PFSK-1 (cell line): ENCODE results near the gene CACNA2D4.

ENCODE experiments used
- FOXP2 ChIP-seq: optimal IDR thresholded peaks from 2 replicates; pipeline ENCODE3; 2011; ENCODE audit warnings: borderline replicate concordance, control low read depth, inconsistent platforms; ENCODE audit not compliant: insufficient read depth; ENCODE audit errors: extremely low read length, extremely low read depth
- POLR2AphosphoS5 ChIP-seq: IDR thresholded peaks from 2 replicates; pipeline ENCODE4 v1.6.1; 2012; ENCODE audit warnings: low read depth, mild to moderate bottlenecking, control low read depth, low read length, moderate library complexity
- REST ChIP-seq, 2 experiments: IDR thresholded peaks; 2 replicates each; pipeline versions ENCODE4 v1.6.1 to v1.8.0; 2011 to 2012; ENCODE audit warnings: low read depth in 2 of 2, low read length in 2 of 2, control low read depth in 1 of 2, inconsistent platforms in 1 of 2, mild to moderate bottlenecking in 1 of 2, moderate library complexity in 1 of 2; ENCODE audit not compliant: insufficient read depth in 1 of 2
- SIN3A ChIP-seq: IDR thresholded peaks from 2 replicates; pipeline ENCODE4 v1.6.1; 2012; ENCODE audit warnings: mild to moderate bottlenecking, low read length, moderate library complexity, borderline replicate concordance; ENCODE audit not compliant: insufficient read depth
- TAF1 ChIP-seq: IDR thresholded peaks from 2 replicates; pipeline ENCODE4 v1.6.1; 2012; ENCODE audit warnings: low read length, control low read depth, borderline replicate concordance; ENCODE audit not compliant: insufficient read depth

CACNA2D4 gene

GRCh38 chr12:1885599-1886245 is 32.7 kb downstream of the CACNA2D4 start:
- no peak for TF ChIP-seq SIN3A
- no peak for TF ChIP-seq FOXP2
- TF ChIP-seq POLR2AphosphoS5: no peak
- no peak for TF ChIP-seq TAF1
- no peak for TF ChIP-seq REST (IDR thresholded peaks at IDR 0.05; ENCODE audit: insufficient read depth in 1 of 2, low read depth in 2 of 2, low read length in 2 of 2)

- TF ChIP-seq REST (IDR thresholded peaks at IDR 0.05; ENCODE audit: insufficient read depth in 1 of 2, low read depth in 2 of 2, low read length in 2 of 2): no peak
- TF ChIP-seq TAF1: no peak
- TF ChIP-seq FOXP2: no peak
- no peak for TF ChIP-seq POLR2AphosphoS5
- TF ChIP-seq SIN3A: no peak
Observed at GRCh38 chr12:1885082-1885596, 33.3 kb downstream of the CACNA2D4 start.

- no peak for TF ChIP-seq POLR2AphosphoS5
- TF ChIP-seq FOXP2: no peak
- no peak for TF ChIP-seq TAF1
- TF ChIP-seq SIN3A: no peak
- TF ChIP-seq REST (IDR thresholded peaks at IDR 0.05; ENCODE audit: insufficient read depth in 1 of 2, low read depth in 2 of 2, low read length in 2 of 2): no peak
Observed at GRCh38 chr12:1884651-1885050, 33.8 kb downstream of the CACNA2D4 start.

GRCh38 chr12:1883513-1883912 is 34.9 kb downstream of the CACNA2D4 start:
- TF ChIP-seq SIN3A (no peak), FOXP2 (no peak), POLR2AphosphoS5 (no peak), REST (IDR thresholded peaks at IDR 0.05; ENCODE audit: insufficient read depth in 1 of 2, low read depth in 2 of 2, low read length in 2 of 2) (no peak), TAF1 (no peak)
